ENCODE measurements around the gene AP5M1.
A peak's percentile ranks its signal among the peaks of the same experiment; 100 is the strongest.
"Not testable (repeated sequence)": the region's sequence is repeated elsewhere in the genome, so short reads cannot be mapped to it uniquely, and the experiment has no call there.

The AP5M1 gene, protein sequence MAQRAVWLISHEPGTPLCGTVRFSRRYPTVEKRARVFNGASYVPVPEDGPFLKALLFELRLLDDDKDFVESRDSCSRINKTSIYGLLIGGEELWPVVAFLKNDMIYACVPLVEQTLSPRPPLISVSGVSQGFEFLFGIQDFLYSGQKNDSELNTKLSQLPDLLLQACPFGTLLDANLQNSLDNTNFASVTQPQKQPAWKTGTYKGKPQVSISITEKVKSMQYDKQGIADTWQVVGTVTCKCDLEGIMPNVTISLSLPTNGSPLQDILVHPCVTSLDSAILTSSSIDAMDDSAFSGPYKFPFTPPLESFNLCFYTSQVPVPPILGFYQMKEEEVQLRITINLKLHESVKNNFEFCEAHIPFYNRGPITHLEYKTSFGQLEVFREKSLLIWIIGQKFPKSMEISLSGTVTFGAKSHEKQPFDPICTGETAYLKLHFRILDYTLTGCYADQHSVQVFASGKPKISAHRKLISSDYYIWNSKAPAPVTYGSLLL

DNA sequence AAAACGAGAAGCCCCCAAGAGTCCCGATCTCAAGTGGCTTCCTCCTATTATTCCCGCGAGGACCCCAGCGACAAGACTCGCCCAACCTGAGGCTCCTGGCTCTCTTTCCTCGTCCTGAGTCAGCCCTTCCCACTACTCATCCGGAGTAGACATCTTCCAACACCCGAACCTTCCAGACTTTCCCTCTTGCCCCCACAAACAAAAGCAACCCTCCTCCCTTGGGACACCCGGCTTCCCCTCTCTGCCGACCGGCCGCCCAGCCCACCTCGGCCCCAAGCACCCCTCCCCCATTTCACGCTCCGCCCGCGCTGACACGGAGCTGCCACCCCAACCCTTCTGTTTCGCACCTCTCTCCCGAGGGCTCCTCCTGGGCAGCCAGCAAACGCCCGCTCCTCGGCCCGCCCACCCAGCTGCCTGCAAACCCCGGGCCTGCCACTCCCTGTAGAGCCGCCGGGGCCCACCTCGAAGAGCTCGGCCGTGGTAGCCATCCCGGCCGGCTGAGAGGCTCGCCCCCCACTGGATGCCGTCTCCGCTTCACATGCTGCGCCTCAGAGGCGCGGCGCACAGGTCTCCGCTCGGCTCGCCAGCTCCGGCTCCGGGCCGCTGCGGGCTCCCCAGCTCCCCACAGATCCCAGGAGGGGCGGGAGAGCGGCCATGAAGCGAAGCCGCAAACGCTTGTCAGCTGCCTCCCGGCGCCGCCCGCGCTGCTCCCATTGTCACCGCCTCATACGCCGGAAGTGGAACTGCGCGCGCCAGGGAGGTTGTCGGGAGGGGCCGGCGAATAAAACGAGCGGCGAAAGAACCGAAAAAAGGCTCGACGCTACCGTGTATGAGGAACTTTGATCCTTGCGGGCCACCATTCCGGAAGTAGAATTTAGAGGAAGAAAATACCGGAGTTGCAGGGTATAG lies at the start of gene AP5M1, which contains the start of gene EXOC5:
Gene AP5M1 (plus strand): TSS at position 811 of the 909 bp plus-strand sequence. CDS start 344 bp downstream, outside the sequence.
Gene EXOC5 (minus strand): TSS at position 745 of the 909 bp plus-strand sequence. CDS start 257 bp downstream, at position 488.
- DNase-seq (ENCODE audit: low read depth): peak; percentile 82

DNA sequence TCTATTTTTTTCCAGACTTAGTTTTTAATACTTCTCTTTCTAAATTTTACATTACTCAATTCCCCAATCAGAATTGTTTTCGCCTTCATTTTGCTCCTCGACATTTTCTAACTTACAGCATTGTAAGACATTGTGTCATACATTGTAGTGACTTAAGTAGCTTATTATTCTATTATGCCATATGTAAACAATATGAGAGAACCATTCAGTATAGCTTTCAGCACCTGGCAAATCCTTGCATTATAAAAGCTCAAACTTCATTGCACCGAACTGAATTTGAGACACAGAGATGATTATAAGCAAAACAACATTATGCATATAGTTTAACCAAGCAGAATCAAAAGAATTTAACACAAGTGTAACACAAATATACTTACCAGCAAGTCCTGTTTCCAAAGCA lies 46.8 kb upstream of the AP5M1 start:
- DNase-seq (ENCODE audit: low read depth): no peak

DNA sequence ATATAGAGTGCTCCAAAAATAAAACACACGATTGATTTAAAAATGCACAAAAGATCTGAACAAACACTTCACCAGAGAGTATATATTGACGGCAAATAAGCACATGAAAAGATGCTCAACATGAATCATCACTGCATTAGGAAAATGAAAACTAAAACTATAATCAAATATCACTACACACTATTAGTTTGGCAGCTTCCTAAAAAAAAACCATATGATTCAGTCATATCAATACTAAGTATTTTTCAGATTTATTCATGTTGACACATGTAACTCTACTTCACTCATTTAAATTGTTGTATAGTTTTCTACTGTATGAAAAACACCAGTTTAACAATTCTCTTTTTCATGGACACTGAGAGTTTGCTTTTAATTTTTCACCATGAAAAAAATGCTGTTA lies 41.7 kb upstream of the AP5M1 start:
- DNase-seq (ENCODE audit: low read depth): no peak

DNA sequence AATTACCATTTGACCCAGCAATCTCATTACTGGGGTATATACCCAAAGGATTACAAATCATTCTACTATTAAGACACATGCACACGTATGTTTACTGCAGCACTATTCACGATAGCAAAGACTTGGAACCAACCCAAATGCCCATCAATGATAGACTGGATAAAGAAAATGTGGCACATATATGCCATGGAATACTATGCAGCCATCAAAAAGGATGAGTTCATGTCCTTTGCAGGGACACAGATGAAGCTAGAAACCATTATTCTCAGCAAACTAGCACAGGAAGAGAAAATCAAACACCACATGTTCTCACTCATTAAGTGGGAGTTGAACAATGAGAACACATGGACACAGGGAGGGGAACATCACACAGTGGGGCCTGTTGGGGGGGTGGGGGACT lies 40.5 kb upstream of the AP5M1 start:
- DNase-seq (ENCODE audit: low read depth): not testable (repeated sequence)

DNA sequence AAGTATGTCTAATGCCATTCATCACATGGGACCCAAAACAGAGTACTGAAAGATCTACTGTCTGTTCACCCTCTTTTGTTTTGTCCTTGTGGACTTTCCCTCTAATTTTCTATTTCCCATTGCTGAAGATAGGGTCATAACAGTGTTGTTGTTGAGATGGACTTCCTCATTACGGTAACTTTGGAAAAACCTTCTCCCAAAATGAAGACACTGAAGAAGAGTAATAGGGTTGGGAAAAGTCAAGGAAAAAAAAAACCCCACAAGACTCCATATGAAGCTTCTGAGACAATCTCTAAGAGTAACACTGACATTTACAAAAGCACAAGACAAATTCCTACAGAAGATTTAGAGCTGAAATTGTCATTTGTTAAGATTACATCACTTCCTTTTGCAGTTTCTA lies 36.8 kb upstream of the AP5M1 start:
- DNase-seq (ENCODE audit: low read depth): no peak

DNA sequence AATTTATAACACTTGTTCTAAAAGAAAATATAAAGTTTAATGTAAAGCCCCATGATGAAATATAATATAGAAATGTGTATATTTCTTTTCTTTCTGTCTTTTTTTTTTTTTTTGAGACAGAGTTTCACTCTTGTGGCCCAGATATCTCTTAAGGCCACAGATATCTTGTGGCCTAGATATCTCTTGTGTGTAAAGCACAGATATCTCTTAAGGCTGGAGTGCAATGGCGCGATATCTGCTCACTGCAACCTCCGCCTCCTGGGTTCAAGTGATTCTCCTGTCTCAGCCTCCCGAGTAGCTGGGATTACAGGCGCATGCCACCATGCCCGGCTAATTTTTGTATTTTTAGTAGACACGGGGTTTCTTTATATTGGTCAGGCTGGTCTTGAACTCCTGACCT lies 28.7 kb upstream of the AP5M1 start:
- DNase-seq (ENCODE audit: low read depth): not testable (repeated sequence)

DNA sequence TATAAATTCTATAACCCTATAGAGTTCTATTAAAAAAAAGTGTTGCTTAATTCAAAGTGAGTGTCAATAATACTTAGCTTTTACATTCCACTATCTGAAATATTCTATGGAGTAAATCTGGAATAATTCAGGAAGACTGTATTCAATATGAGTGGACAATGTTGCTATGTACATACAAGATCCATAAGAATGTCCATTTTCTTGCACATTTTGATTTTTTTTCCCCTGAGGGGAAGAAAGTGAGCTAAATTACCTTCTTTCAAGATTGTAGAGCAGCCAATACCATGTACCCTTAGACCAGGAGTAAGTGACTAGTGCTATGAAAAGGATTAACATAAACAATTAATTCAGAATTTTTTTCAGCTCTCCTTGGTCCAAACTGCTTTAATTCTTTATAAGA lies 25.5 kb upstream of the AP5M1 start:
- no peak for DNase-seq (ENCODE audit: low read depth)

DNA sequence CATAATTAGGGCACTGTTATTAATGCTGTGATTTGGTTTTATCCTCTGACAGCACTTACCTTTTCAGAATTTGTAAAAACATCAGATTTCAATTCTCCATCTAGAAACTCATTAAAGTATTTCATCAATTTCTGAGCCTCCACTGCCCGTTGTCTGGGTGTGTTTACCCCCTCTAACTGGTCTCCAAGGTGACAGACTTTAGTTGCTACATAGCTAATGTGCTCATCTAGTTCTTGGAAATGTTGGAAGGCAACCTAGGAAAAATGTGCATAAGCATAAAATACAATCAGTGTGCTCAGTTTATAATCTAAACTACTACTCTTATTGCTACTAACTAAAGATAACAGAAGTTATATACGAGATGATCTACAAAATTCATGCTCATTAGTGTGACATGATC lies 24.7 kb upstream of the AP5M1 start:
- peak; percentile 12 for DNase-seq (ENCODE audit: low read depth)

DNA sequence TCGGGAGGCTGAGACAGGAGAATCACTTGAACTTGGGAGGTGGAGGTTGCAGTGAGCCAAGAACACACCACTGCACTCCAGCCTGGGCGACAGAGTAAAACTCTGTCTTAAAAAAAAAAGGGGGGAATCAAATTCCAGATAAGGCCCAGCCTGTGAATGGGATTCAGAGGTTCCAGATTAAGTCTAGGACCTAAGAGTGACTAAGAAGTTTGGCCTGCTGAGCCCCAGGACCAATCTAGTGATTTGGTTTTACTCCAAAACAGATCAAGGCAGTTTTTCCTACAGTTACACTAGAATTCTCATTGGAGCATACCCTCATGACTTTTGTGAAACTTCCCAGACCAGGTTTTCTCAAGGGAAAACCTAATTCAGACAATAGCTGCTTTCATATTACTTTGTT lies 22.8 kb upstream of the AP5M1 start:
- no peak for DNase-seq (ENCODE audit: low read depth)

DNA sequence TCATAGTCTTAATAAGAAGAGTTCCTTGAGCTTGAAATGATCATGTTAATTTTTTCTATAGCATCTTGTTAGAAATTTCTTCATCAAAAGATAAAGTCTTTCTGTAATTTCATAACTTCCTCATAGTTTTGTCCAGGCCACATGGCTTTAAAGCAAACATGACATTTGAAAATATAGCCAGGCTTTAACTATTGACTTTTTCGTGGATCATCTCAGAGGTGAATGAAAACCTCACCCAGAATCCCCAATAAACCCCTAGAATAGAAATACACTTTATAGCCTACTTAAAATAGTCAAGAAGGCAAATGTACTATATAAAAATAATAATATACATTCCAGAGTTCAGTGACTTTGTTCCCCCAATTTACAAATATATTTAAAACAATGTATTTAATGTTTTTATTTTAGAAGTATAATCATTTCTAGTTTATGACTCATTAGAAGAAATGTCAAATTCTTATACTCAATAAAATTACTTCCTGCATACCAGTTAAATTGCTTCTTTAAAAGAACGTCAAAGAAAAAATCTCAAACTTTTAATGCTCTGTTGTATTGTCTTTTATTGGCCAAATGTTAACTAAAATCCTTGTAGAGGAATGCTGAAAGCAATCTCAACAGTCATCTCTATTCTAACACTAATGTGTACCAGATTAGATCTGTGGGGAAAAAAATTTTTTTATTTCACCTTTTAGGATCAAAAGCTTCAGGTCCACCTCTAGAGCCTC lies 21.7 kb upstream of the AP5M1 start:
- DNase-seq (ENCODE audit: low read depth): no peak

DNA sequence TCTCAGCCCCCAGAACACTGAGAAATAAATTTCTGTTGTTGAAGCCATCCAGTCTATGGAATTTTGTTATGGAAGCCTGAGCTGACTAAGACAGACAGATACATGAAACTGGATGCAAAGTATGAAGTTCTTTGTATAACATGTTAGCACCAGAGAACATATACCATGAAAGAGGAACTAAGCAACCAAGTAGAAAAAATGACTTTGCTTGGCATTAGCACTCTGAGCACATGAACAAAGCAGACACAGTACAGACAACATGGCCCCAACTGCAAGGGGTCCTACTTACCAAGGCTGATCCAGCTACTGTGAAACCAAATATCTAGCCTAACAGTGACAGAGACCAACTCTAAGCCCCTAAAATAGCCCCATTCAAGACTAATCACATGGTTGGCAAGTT lies 13.9 kb upstream of the AP5M1 start:
- DNase-seq (ENCODE audit: low read depth): no peak

DNA sequence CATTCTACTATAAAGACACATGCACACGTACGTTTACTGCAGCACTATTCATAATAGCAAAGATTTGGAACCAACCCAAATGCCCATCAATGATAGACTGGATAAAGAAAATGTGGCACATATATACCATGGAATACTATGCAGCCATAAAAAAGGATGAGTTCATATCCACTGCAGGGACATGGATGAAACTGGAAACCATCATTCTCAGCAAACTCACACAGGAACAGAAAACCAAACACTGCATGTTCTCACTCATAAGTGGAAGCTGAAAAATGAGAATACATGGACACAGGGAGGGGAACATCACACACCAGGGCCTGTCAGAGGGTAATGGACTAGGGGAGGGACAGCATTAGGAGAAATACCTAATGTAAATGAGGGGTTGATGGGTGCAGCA lies 10.6 kb upstream of the AP5M1 start:
- DNase-seq (ENCODE audit: low read depth): not testable (repeated sequence)

DNA sequence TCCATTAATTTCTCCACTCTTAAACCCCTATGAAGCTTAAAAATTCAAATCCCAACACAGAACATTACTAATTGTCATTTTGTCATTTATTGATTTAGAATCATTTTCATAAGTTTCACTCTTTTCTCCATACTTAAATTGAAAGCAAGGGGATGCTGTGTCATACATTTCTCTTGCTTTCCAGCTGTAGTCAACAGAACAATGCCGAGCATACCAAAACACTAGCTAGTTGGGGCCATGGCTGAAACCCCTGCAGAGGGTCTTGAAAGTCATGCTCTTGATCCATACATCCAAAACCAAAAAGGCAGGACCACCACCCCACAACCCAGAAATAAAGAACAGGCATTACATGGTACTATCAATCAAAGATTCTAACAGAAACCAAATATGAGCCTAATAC lies 9.1 kb upstream of the AP5M1 start:
- DNase-seq (ENCODE audit: low read depth): no peak

DNA sequence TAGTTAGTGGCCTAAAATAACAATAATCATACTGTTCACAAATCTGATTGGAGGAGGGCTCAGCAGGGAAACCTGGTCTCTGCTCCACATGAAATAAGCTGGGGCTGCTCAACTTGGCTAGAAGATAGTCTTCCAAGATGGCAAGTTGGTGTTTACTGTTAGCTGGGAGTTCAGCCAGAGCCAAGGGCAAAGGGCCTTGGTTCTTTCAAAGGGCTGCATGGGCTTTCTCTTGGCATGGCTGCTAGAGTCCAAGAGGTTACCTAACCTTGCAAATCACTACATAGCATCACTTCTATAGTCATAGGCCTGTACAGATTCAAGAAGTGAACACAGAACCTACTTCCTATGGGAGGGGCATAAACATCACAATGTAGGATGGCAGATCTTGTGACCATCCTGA lies 7.2 kb upstream of the AP5M1 start:
- no peak for DNase-seq (ENCODE audit: low read depth)

DNA sequence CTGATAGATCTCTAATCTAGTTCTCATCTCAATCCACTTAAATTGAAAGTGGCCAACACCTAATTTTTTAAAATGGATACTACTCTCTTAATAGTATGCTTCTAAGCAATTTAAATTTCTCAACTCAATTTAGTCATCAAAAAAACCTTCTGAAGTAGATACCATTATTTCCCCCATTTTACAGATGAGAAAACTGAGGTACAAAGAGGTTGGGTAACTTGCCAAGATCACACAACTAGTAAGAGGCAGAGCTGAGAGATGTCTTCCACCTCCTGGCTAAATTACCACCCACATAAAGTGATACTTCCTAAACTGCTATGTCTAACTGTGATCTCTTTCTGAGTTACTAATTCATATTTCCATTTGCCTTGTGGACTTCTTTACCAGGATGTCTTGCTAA lies 6.7 kb upstream of the AP5M1 start:
- no peak for DNase-seq (ENCODE audit: low read depth)

DNA sequence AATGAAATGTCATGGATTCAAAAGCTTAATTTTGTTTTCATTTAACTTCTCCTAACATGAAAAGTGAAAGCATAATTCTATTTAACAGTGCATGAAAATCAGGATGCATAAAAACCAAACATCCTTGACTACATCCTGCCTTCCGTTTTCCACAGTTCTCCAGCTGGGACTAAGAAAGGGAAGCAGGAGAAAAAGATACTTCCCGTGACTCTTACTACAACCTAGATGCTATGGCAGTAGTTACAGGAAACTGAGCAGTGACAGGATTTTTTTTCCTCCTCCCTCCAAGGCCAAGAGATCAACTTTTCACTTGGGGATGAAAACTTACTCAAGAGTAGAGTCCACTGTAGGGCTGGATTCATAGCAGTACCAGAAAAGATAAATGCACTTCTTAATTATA lies 2.7 kb upstream of the AP5M1 start:
- peak; percentile 4 for DNase-seq (ENCODE audit: low read depth)

DNA sequence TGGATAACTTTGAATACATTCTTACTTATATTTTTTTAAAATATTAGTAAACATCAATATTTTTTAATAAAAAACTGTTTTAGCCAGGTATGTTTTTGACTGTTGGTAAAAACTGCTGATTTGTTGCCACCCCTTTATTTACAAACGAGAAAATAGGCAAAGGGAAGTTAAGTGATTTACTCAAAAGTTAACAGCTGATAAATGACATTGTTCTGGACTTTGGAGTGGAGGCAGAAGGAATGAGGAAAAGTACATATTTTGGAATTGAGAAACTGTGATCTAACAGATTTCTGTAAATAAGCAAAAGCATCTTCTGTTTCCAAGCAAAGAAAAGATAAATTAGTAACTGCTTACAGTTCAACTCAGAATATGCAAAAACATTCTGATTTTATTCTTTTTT lies 4.5 kb downstream of the AP5M1 start:
- DNase-seq (ENCODE audit: low read depth): no peak

DNA sequence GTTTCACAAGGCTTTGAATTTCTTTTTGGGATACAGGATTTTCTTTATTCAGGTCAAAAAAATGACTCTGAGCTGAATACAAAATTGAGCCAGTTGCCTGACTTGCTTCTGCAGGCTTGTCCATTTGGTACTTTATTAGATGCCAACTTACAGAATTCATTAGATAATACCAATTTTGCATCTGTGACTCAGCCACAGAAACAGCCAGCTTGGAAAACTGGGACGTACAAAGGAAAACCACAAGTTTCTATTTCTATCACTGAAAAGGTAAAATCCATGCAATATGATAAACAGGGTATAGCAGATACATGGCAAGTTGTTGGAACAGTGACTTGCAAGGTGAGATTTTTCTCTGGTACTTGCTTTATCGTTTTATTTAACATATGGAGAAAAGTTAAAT lies 5.8 kb downstream of the AP5M1 start:
- no peak for DNase-seq (ENCODE audit: low read depth)

DNA sequence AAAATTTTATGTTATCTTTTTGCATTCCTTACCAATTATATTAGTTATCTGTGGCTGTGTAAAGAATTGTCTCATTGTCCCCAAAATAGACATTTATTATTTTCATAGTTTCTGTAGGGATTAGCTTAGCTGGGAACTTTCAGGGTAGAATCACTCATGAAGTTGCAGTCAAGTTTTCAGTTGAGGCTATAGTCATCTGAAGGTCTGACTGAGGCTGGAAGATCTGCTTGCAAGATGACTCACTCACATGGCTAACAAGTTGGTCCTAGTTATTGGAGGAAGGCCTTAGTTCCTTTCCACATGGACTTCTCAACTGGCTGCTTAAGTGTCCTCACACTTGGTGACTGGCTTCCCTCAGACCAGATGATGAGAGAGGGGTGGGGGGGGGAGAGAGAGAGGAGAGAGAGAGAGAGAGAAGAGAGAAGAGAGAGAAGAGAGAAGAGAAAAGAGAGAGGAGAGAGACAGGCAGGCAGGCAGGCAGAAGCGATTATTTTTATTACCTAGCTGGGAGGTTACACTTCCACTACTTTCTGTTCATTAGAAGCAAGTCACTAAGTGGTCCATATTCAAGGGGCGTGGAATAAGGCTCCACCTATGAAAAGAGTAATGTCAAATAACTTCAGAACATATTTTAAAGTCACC lies 6.4 kb downstream of the AP5M1 start:
- no peak for DNase-seq (ENCODE audit: low read depth)

DNA sequence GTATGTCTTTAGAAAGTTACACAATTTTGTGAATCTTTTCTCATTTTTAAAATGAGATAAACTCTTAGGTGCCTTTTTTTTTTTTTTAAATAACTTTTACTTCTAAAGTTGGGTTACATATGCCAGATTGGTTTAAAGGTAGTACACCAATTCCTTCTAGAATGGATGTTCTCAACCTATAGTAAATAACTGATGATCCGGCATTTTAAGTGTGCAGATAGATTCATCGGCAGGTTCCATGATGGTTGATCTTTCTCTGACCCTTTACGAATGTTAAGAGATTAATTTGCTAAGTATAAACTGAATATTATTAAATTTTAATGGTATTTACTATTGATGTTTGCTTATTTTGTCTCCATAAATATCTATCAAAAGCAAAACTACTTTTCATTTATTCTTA lies 8.3 kb downstream of the AP5M1 start:
- DNase-seq (ENCODE audit: low read depth): no peak

DNA sequence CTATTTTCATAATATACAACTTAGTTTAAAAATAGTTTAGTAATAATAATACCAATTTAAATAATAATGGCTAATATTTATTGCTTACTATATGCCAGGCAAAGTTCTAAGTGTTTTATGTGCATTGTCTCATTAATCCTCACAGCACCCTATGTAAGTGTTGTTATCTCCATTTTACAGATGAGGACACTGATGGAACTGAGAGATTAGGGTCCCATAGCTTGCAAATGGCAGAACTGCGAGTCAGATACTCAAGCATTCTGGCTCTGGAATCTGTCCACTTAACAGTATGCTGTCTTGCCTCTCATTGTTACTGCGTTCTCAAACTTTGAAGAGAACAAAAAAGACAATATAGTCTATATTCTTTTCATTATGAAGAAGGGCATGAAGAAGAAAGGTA lies 19.0 kb downstream of the AP5M1 start:
- no peak for DNase-seq (ENCODE audit: low read depth)

DNA sequence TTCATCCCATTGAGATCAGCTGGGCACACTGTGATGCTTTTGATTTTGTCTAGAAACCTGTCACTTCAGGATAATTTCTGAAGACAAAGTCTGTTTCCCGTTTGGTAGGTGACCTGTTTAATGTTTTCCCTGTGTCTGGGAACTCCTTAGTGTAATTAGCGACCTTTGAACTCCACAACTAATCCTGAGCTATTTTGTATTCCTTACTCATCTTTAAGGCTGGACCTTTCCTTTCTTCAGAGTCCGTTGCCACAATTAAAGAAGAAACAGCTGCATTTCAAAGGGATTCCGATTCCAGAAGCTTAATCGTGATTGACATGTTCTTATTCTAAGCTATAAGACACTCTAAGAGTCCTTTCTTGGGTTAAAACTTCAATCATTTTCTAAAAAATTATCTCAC lies 22.0 kb downstream of the AP5M1 start:
- no peak for DNase-seq (ENCODE audit: low read depth)

All from stromal cell of bone marrow (primary cell).